Spleen (tissue), 11 donors: Measurements from ENCODE around the gene SERPINH1. TPM values are rescaled to one million over a fixed set of nuclear protein-coding genes. Genes with fewer than 3 reads are reported as not detected.

ENCODE experiments used
- DNase-seq: peaks from one replicate; pipeline ENCODE4 v3.0.0-alpha.2; 2020
- H3K27ac ChIP-seq, 8 donors: fragments of 200-600 bp; sonication (generic) in 7 of 8; 1 replicate in 4 of 8; 2 replicates in 4 of 8; pipeline versions ENCODE4 v1.5.0 to v1.8.0; 2016 to 2021; ENCODE audit warnings: inconsistent platforms in 4 of 8, mild to moderate bottlenecking in 4 of 8, moderate library complexity in 1 of 8
- H3K27me3 ChIP-seq, 7 donors: fragments of 200-600 bp; sonication (generic) in 6 of 7; replicated peaks in 1 of 7; 1 replicate in 4 of 7; 2 replicates in 3 of 7; pipeline versions ENCODE4 v1.5.0 to v1.8.0; 2016 to 2021; ENCODE audit warnings: inconsistent platforms in 3 of 7, mild to moderate bottlenecking in 1 of 7
- H3K36me3 ChIP-seq, 6 donors: fragments of 200-600 bp; sonication (generic) in 5 of 6; 1 replicate in 4 of 6; 2 replicates in 2 of 6; pipeline versions ENCODE4 v1.5.0 to v1.8.0; 2016 to 2021; ENCODE audit warnings: inconsistent platforms in 2 of 6
- H3K4me1 ChIP-seq, 6 donors: fragments of 200-600 bp; sonication (generic) in 5 of 6; 1 replicate in 3 of 6; 2 replicates in 3 of 6; pipeline versions ENCODE4 v1.5.0 to v1.8.0; 2016 to 2021; ENCODE audit warnings: inconsistent platforms in 3 of 6
- H3K4me3 ChIP-seq, 8 donors: fragments of 200-600 bp; sonication (generic) in 7 of 8; 1 replicate in 4 of 8; 2 replicates in 4 of 8; pipeline versions ENCODE4 v1.5.0 to v1.8.0; 2016 to 2021; ENCODE audit warnings: inconsistent platforms in 4 of 8, mild to moderate bottlenecking in 4 of 8, moderate library complexity in 2 of 8
- H3K9me3 ChIP-seq, 8 donors: fragments of 200-600 bp; sonication (generic) in 7 of 8; 1 replicate in 4 of 8; 2 replicates in 4 of 8; pipeline versions ENCODE4 v1.5.0 to v1.8.0; 2016 to 2021; ENCODE audit warnings: inconsistent platforms in 4 of 8
- CTCF ChIP-seq, 11 experiments: fragments of 200-600 bp in 7 of 11; fragments of 450-650 bp in 4 of 11; sonication (generic) in 4 of 11; IDR thresholded peaks in 8 of 11; conservative IDR thresholded peaks in 3 of 11; 1 replicate in 7 of 11; 2 replicates in 4 of 11; pipeline versions ENCODE4 v1.4.0 to v1.8.0; 2016 to 2021; ENCODE audit warnings: antibody characterized with exemption in 11 of 11, inconsistent platforms in 4 of 11, mild to moderate bottlenecking in 1 of 11
- POLR2A ChIP-seq, 3 donors: fragments of 450-650 bp; IDR thresholded peaks; one replicate each; pipeline ENCODE4 v1.5.1; 2017; ENCODE audit warnings: antibody characterized with exemption in 3 of 3, mild to moderate bottlenecking in 1 of 3
- POLR2AphosphoS5 ChIP-seq, 3 donors: sonication (generic); formaldehyde crosslinking; IDR thresholded peaks; one replicate each; pipeline ENCODE4 v1.5.1; 2017; ENCODE audit warnings: antibody characterized with exemption in 3 of 3
- WGBS, 5 donors: extraction: QIAGEN DNeasy Blood & Tissue Kit in 3 of 5; methylation state at CpG; one replicate each; pipeline versions ENCODE4 v1.1.5 to v1.1.7; 2013 to 2018; 5-methylcytosine and 5-hydroxymethylcytosine counted together
- intact Hi-C: fragments of 100-400 bp; cut with DNase I; formaldehyde crosslinking; loops from one replicate; pipeline ENCODE4 v1.15.0; 2023; ENCODE audit warnings: low total_unique reads
- polyA plus RNA-seq, 3 donors: library from polyadenylated mRNA; stranded (reverse); fragments of 200-250 nt; gene quantifications; one replicate each; pipeline ENCODE4 v1.2.1, GENCODE V29; 2013
- total RNA-seq, 7 donors: library from RNA; depleted of rRNA in 3 of 7; stranded (reverse); fragments of >200 nt in 3 of 7; fragmentation: NEBNext Ultra II Directional in 4 of 7; extraction: Animal tissue kit (Norgen Biotek cat#: 25700) in 4 of 7; gene quantifications; one replicate each; pipeline versions ENCODE4 v1.1.0 to v1.2.1, GENCODE V29; 2016 to 2021
- donor health status: healthy with polysubstance abuse.
- donor health status: DM: no; HTN: no; CAD: no; lungs with moderate emphysema.
- donor health status: DM: no; HTN: no; CAD: no.
- donor health status: Bipolar disorder and iron deficiency.
- donor health status: healthy.
- donor health status: DM: no; HTN: no; CAD: no.
- donor health status: DM: yes; HTN: yes; CAD: no.

The SERPINH1 gene
- total and polyA plus RNA-seq, 10 donors: 19.0 to 145 (median 69.4) TPM

DNA sequence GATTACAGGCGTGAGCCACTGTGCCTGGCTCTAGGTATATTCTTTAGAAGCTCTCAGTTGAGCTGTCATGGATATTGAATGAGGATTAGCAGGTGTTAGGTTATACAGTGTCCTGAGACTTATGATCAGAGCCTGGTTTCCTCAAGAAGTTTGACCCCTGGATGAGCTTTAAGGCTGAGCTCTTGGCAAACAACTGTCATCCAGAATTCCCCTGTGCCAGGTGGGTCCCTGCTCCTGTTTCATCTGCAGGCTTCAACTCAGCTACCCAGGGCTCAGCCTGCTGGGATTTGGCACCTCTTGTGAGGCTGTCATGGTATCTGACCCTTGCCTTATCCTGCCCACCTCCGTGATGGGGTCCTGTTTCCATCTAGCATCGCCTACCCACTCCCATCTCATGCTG lies 24.3 kb downstream of the SERPINH1 start:
- Histone ChIP-seq H3K27me3 (peaks cover 0 to 24% (median 0%) of the 10 kb centered on the region in 7 donors), H3K4me3 (no peak overlapping the region), H3K9me3 (no peaks in the 10 kb centered on the region), H3K27ac (no peak overlapping the region), H3K4me1 (peaks cover 5 to 36% (median 28%) of the 10 kb centered on the region in 6 donors), H3K36me3 (no peaks in the 10 kb centered on the region)
- TF ChIP-seq CTCF (IDR thresholded peaks at IDR 0.05 in 8 of 11, conservative IDR thresholded peaks at IDR 0.05 in 3 of 11) (no peak), POLR2A (IDR thresholded peaks at IDR 0.05) (no peak), POLR2AphosphoS5 (IDR thresholded peaks at IDR 0.05) (no peak)
- 94 to 97% (median 96%) methylated on average over 3 of the region's 3 CpGs for WGBS, 5 donors
- DNase-seq: no peak
- intact Hi-C loops: no loop called here

DNA sequence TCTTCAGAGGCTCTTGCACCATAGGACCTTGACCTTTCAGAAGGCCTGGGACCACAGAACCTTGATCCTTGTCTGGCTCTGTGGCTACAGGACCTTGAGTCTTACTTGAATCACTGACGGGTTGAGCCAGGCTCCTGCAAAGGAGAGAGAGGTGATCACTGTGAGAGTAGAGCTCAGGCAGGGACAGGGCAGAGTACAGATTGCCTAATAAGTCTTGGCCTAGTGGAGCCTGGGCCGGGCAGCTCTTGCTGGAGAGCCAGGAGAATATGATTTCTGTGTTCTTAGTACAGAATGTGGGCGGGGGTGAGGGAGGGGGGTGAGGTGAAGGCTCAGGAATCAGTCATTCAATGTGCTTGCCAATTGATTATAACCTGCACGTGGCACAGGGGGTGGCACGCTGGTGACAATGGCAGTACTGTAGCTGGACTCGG lies 26.0 kb downstream of the SERPINH1 start:
- no peaks in the 10 kb centered on the region for H3K36me3 ChIP-seq
- H3K4me1 ChIP-seq: peaks cover 5 to 33% (median 18%) of the 10 kb centered on the region in 6 donors
- no peak overlapping the region for H3K27ac ChIP-seq
- DNase-seq: no peak
- no peaks in the 10 kb centered on the region for H3K9me3 ChIP-seq
- no peak for TF ChIP-seq POLR2A (IDR thresholded peaks at IDR 0.05)
- TF ChIP-seq POLR2AphosphoS5 (IDR thresholded peaks at IDR 0.05): no peak
- no peak for TF ChIP-seq CTCF (IDR thresholded peaks at IDR 0.05 in 8 of 11, conservative IDR thresholded peaks at IDR 0.05 in 3 of 11)
- intact Hi-C loops: no loop called here
- no peak overlapping the region for H3K4me3 ChIP-seq
- WGBS, 5 donors: 86 to 95% (median 94%) methylated on average over 5 to 6 of the region's 6 CpGs
- peaks cover 0 to 13% (median 0%) of the 10 kb centered on the region in 7 donors for H3K27me3 ChIP-seq

DNA sequence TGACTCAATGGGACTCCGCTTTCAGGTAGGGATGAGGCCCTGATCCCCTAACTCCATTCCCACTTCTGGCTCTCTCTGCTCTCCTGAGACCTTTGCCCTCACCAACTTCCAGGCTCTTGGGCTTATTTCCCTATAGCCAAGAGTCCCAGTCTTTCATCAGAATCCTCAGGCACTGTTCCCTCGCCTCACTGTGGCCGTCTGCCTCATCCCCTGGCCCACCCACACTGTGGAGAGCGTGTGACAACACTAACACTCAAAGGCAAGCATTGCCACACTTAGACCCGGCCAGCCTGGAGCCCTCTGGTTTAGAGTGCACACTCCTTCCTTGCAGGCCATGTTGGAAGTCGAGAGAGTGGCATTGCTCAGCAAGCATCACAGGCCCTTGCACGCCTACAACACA lies 27.0 kb downstream of the SERPINH1 start:
- Histone ChIP-seq H3K9me3 (no peaks in the 10 kb centered on the region), H3K4me1 (peaks cover 5 to 27% (median 9%) of the 10 kb centered on the region in 6 donors), H3K27me3 (peaks cover 0 to 3% (median 0%) of the 10 kb centered on the region in 7 donors), H3K27ac (no peak overlapping the region), H3K4me3 (no peak overlapping the region), H3K36me3 (no peaks in the 10 kb centered on the region)
- intact Hi-C loops: no loop called here
- DNase-seq: no peak
- TF ChIP-seq POLR2A (IDR thresholded peaks at IDR 0.05): no peak
- TF ChIP-seq POLR2AphosphoS5 (IDR thresholded peaks at IDR 0.05): no peak
- 87 to 95% (median 92%) methylated on average over 6 to 7 of the region's 7 CpGs for WGBS, 5 donors

GRCh38 chr11:75589933-75590332 lies 27.9 kb downstream of the SERPINH1 start:
- intact Hi-C loops: loop anchor here (10.0 kb wide), 1 partner anchor 45 kb away; no protein-coding TSS in a partner anchor
- peaks cover 0 to 20% (median 4%) of the 10 kb centered on the region in 6 donors for H3K4me1 ChIP-seq
- TF ChIP-seq POLR2AphosphoS5 (IDR thresholded peaks at IDR 0.05): no peak
- no peak for TF ChIP-seq CTCF (IDR thresholded peaks at IDR 0.05 in 8 of 11, conservative IDR thresholded peaks at IDR 0.05 in 3 of 11)
- TF ChIP-seq POLR2A (IDR thresholded peaks at IDR 0.05): no peak
- no peak overlapping the region for H3K4me3 ChIP-seq
- 68 to 82% (median 70%) methylated on average over 2 of the region's 2 CpGs for WGBS, 5 donors
- no peak for DNase-seq
- H3K27me3 ChIP-seq: no peaks in the 10 kb centered on the region
- no peaks in the 10 kb centered on the region for H3K9me3 ChIP-seq
- H3K36me3 ChIP-seq: no peaks in the 10 kb centered on the region
- no peak overlapping the region for H3K27ac ChIP-seq
